GM19372 (cell line): ENCODE data around the gene BZW1.

Source experiments
- ATAC-seq: cut with Tn5 transposase; IDR thresholded peaks from one replicate; pipeline ENCODE4 v1.9.1; 2021; ENCODE audit warnings: mild to moderate bottlenecking, low read depth, moderate library complexity; ENCODE audit not compliant: unreplicated experiment

The BZW1 gene

GRCh38 chr2:200828104-200828503, 16.4 kb downstream of the BZW1 start:
- ATAC-seq, result no peak

DNA sequence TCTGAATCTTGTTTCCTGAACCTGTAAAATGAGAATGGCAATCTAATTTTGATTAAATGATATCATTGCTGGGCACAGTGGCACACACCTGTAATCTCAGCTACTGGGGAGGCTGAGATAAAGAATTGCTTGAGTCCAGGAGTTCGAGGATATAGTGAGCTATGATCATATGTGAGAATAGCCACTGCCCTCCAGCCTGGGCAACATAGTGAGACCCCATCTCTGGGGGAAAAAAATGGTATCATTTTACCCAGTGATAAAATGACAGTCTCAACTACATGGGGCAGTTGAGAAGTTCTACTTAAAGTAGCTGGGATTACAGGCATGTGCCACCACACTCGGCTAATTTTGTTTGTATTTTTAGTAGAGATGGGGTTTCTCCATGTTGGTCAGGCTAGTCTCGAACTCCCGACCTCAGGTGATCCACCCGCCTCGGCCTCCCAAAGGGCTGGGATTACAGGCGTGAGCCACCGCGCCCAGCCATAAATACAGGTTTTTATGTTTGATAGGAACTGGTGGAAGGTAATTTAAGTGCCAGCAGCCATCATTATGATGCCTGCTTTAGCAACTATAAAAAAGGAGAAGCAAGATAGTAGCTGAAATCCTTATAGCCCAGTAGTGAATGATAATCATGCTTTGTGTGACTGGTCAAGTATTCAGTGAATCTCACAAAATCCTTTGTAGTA, 17.0 kb downstream of the BZW1 start:
- no peak for ATAC-seq

- no peak for ATAC-seq
Measured at GRCh38 chr2:200829258-200829655, 17.5 kb downstream of the BZW1 start.

- ATAC-seq, result no peak
Measured at GRCh38 chr2:200834701-200835100, 23.0 kb downstream of the BZW1 start.

- no peak for ATAC-seq
Measured at GRCh38 chr2:200839513-200839912, 27.8 kb downstream of the BZW1 start.

GRCh38 chr2:200843993-200844948, 32.6 kb downstream of the BZW1 start:
- ATAC-seq, result no peak

DNA sequence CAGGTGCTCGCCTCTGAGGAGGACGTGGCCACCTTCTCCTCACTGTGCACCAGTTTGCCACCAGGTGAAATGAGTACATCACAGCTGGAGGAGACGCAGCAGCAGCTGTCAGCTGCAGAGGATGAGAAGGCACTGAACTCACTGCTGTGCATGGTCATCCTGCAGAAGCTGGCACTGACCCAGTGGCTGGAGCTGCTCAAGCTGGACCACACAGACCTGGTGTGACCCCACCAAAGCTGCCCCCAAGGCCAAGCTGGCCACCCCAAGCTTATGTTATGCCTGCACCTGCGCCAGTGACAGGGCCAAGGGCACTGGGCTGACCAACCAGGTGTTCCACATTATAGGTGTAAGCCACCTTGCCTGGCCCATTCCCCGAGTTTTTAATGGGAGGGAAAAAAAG, 33.5 kb downstream of the BZW1 start:
- no peak for ATAC-seq

GRCh38 chr2:200845669-200846325, 34.1 kb downstream of the BZW1 start:
- ATAC-seq, result no peak

GRCh38 chr2:200847269-200847668, 35.6 kb downstream of the BZW1 start:
- no peak for ATAC-seq

GRCh38 chr2:200847939-200848338, 36.2 kb downstream of the BZW1 start:
- ATAC-seq, result no peak

DNA sequence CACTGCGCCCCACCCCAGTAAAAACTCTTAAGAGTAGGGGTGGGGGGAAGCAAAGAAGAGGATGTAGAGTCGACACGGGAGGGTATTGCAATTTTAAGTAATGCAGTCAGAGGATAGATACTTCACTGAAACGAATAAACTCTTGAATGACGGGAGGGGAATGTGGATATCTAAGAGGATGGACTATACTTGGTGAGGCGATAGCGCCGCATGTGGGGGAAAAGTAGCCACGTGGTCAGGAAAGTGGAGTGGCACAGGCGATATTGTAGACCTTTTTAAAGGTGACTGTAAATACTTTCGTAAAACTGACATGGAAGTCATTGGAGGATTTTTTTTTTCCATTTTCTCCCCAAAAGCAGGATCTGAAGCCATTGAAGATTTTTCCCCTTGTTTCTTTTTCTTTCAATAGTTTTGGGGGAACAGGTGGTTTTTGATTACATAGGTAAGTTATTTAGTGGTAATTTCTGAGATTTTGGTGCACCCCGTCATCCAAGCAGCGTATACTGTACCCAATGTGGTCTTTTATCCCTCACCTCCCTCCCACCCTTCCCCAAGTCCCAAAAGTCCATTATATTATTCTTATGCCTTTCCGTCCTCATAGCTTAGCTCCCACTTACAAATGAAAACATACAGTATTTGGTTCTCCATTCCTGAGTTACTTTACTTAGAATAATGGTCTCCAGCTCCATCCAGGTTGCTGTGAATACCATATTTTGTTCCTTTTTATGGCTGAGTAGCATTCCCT, 39.0 kb downstream of the BZW1 start:
- ATAC-seq, result no peak

DNA sequence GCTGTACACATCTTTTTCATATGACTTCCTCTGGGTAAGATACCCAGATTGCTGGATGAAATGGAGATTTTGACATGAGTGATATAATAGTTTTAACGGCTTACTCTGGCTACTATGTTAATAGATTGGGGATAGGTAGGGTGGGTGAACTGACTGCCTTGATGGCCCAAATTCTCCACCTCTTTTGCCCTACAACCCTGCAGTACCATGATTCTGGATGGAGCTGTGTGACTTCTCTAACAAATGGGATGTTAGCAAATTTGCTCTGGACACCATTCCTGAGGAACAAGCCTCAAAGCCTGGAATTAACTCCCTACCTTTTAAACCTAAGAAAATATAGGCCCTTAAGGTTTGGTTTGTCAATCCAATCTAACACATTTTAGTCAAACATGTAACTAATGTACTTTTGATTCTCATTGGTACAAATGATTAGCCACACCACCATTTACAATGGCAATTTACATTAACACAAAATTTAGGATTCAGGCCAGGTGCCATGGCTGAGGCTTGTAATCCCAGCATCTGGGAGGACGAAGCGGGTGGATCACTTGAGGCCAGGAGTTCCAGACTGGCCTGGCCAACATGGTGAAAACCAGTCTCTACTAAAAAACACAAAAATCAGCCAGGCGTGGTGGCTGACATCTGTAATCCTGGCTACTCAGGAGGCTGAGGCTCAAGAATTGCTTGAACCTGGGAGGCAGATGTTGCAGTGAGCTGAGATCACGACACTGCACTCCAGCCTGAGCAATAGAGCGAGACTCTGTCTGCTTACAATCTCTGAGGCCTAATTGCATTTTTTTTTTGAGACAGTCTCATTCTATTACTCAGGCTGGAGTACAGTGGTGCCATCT, 39.9 kb downstream of the BZW1 start:
- ATAC-seq, result no peak

- ATAC-seq, result no peak
Measured at GRCh38 chr2:200852605-200853004, 40.9 kb downstream of the BZW1 start.

GRCh38 chr2:200856806-200857205, 45.1 kb downstream of the BZW1 start:
- ATAC-seq, result no peak

DNA sequence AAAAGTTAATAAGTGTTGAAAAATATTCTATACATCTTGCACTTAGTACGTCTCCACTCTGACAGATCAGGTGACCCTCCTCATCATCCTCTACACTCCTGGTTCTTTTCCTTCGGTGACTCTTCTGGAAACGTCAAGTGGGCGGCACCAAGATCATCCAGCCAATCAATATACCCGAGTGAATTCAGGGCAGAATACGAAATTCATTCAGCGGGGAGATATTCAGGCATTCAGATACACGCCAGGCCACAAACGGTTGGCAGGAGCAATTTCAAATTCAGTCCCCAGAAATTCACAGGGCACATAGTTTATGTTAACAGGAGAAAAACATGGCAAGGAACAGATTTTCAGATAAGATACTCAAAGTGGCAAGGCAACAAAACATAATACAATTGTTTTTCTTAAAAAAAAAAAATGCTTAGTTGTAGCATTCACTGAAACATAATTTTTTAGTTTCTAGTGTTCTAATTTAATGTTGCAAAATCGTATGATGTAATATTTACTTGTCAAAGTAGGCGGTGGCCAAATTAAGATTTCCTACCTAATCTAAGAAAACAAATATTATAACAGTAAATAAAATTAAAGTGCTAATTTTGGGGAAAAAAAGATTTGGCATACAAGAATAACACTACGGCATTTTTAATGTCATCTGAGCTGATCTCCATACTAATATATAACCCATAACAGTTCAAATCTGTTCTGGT, 48.5 kb downstream of the BZW1 start:
- no peak for ATAC-seq

GRCh38 chr2:200861617-200862155, 50.0 kb downstream of the BZW1 start:
- ATAC-seq, result no peak

DNA sequence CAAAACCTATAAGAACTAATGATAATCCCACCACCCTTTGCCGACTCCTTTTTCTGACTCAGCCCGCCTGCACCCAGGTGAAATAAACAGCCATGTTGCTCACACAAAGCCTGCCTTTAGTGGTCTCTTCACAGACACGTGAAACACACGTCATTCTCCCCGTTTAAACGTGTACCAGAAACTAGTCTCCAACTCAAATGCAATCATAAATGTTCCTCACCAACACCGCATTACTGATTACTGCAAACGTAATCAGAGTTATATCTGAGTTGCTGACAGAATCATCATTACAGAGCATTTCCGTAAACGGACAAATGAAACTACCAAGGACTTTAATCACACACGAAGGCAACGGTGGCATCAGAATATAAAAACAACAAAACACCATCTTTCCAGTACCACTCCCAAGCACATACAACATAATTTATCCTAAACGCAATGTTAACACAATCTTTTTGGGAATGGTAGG, 50.9 kb downstream of the BZW1 start:
- ATAC-seq, result no peak

GRCh38 chr2:200863782-200864175, 52.1 kb downstream of the BZW1 start:
- ATAC-seq, result peak; percentile 1
